Measurements from ENCODE around the gene MAP1A. TPM values are rescaled to one million over a fixed set of nuclear protein-coding genes. Genes with fewer than 3 reads are reported as not detected.

The MAP1A gene
- total RNA-seq, 1 experiment from 2014 or later: 10.3 TPM

DNA sequence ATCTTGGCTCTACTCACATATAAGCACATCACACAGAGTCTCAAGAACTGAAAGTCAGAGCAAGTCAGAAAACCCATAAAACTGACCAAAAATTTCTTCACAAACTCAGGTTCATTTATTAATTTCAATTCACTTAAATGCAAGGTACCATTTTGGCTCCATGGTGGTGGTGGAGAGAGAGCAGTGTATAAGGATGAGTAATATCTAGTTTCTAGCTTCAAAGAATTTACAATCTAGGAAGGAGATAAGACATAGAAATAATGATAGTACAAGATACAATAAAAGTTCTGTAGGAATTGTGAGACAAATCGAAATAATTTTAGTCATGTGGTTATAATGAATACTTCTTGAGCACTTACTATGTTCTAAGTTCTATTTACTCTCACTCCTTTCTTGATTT, 17.8 kb upstream of the MAP1A start:
- Histone ChIP-seq H3K4me3 (no peak overlapping the region), H3K27me3 (no peaks in the 10 kb centered on the region), H3K4me1 (peaks cover under 1% of the 10 kb centered on the region), H3K36me3 (no peaks in the 10 kb centered on the region), H3K9me3 (replicated peaks) (no peaks in the 10 kb centered on the region), H3K27ac (no peak overlapping the region)
- no peak for DNase-seq

DNA sequence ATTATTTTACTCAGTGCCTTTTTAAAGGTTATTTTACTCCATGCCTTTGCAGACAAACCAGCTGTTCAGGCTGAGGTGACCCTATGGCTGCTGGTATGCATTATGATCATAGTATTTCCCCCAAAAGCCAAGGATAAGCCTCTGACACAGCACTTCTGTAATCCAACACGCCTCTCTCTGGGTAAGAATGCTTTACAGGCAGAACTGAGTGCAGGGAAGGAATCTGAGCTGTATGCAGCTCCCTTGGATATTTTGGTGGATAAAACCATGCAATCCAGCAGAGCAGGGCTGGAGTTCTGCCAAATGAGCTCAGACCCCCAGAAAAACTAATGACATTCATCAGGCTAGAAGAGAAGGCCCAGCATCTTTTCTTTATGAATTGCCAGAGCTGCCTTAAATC, 11.7 kb upstream of the MAP1A start:
- Histone ChIP-seq H3K9me3 (replicated peaks) (no peaks in the 10 kb centered on the region), H3K27me3 (no peaks in the 10 kb centered on the region), H3K4me1 (peaks cover 26% of the 10 kb centered on the region), H3K27ac (peak overlapping the region; percentile 43), H3K4me3 (no peak overlapping the region), H3K36me3 (no peaks in the 10 kb centered on the region)
- DNase-seq: peak; percentile 91 to 97

DNA sequence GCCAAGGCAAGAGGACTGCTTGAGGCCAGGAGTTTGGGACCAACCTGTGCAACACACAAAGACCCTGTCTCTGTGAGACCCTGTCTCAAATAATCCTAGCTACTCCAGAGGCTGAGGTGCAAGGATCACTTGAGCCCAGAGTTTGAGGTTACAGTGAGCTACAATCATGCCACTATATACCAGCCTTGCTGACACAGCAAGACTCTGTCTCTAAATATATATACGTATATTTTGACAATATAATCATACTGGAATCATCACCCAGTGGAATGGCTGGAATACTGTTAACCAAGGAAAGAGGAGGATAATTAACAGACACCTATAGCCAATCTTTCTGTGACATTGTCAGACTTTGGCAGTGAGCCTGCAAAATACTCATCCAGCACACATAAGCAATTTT, 9.0 kb upstream of the MAP1A start:
- no peaks in the 10 kb centered on the region for H3K9me3 ChIP-seq (replicated peaks)
- peaks cover 32% of the 10 kb centered on the region for H3K4me1 ChIP-seq
- no peaks in the 10 kb centered on the region for H3K36me3 ChIP-seq
- H3K27me3 ChIP-seq: no peaks in the 10 kb centered on the region
- DNase-seq: no peak
- H3K27ac ChIP-seq: no peak overlapping the region
- no peak overlapping the region for H3K4me3 ChIP-seq

DNA sequence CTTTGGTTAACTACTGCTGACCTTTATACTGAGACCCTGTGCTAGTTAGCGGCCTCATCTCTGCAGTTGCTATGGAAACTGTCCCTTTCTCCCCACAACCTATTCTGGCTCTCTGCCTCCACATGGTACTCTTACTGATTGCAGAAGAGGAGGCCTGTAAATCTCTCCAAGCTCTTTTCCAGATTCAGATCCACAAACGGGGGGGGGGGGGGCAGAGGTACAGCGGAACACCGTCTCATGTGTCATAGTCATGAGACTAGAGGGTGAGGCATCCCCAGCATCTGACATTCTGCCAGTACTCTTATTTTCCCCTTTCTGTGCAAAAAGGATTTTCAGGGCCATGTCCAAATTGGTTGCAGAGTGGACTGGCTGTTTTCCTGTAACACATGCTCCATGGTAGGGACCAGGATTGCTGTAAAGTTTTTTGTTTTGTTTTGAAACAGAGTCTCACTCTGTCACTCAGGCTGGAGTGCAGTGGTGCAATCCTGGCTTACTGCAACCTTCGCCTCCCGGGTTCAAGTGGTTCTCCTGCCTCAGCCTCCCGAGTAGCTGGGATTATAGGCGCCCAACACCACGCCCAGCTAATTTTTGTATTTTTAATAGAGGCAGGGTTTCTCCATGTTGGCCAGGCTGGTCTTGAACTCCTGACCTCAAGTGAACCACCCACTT, 8.3 kb upstream of the MAP1A start:
- Histone ChIP-seq H3K27me3 (no peaks in the 10 kb centered on the region), H3K9me3 (replicated peaks) (no peaks in the 10 kb centered on the region), H3K27ac (peak overlapping the region; percentile 70), H3K4me3 (peak overlapping the region; percentile 60), H3K36me3 (no peaks in the 10 kb centered on the region), H3K4me1 (peaks cover 38% of the 10 kb centered on the region)
- peak in 1 of 2 experiments; percentile 21 for DNase-seq

DNA sequence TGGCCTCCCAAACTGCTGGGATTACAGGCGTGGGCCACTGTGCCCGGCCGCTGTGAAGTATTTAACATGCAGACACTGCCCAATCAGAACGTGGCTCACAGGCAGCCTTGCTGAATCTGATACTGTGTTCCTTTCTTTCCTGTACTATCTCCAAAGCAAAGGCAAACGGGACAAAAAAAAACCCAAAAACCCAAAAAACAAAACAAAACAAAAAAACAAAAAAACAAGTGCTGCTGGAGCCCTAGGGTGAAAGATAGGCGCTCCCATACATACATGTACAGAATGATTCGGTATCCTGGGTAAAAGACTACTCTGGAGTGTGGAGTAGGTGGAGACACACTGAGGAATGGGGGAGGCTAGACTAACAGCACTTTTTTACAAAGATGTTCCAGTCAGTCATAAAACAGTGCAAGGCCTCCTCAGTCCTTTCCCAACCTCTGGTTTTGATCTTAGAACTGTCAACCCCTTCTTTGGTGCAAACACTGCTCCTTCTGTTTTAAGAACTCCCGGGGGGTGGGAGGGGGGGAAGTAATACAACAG, 7.7 kb upstream of the MAP1A start:
- Histone ChIP-seq H3K27ac (peak overlapping the region; percentile 70), H3K36me3 (no peaks in the 10 kb centered on the region), H3K4me1 (peaks cover 42% of the 10 kb centered on the region), H3K27me3 (no peaks in the 10 kb centered on the region), H3K4me3 (peak overlapping the region; percentile 60), H3K9me3 (replicated peaks) (no peaks in the 10 kb centered on the region)
- DNase-seq: peak; percentile 45 to 67

DNA sequence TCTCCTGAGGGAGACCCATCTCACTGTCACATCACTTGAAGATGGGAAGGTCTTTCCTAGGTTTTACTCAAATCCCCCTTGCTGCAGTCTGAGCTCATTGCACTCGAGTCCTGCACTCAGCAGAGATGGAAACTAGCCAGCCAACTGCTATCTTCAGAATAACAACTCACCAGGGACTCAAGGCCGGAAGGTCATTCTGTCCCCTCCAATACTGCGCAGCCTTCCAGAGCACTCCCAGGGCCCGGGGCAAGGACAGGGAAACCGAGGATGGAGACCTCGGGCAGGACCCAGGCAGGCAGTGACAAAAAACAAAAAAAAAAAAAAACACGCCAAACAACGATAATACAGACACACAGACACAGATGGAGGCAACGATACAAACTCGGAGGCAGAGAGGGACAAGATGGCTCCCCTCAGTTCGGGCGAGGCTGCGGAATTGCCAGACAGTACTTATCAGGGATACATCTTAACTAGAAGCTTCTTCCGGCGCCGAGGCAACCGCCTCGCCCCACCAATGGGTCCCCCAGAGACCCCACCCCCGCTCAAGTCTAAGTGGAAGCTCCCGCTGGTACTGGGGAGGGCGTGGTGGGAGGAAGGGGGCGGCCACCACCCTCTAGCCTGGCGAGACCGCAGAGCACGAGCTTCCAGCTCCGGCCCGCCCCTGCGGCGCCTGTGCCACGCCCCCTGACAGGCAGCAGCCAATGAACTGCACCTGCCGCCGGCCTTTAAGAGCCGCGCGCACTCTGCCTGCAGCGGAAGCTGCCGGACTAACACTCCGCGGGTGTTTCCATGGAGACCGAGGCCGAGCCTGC, 7.0 kb upstream of the MAP1A start:
- peaks cover 42% of the 10 kb centered on the region for H3K4me1 ChIP-seq
- H3K4me3 ChIP-seq: peak overlapping the region; percentile 60
- H3K36me3 ChIP-seq: no peaks in the 10 kb centered on the region
- no peaks in the 10 kb centered on the region for H3K9me3 ChIP-seq (replicated peaks)
- peak; percentile 99 for DNase-seq
- H3K27me3 ChIP-seq: no peaks in the 10 kb centered on the region
- H3K27ac ChIP-seq: peak overlapping the region; percentile 70

DNA sequence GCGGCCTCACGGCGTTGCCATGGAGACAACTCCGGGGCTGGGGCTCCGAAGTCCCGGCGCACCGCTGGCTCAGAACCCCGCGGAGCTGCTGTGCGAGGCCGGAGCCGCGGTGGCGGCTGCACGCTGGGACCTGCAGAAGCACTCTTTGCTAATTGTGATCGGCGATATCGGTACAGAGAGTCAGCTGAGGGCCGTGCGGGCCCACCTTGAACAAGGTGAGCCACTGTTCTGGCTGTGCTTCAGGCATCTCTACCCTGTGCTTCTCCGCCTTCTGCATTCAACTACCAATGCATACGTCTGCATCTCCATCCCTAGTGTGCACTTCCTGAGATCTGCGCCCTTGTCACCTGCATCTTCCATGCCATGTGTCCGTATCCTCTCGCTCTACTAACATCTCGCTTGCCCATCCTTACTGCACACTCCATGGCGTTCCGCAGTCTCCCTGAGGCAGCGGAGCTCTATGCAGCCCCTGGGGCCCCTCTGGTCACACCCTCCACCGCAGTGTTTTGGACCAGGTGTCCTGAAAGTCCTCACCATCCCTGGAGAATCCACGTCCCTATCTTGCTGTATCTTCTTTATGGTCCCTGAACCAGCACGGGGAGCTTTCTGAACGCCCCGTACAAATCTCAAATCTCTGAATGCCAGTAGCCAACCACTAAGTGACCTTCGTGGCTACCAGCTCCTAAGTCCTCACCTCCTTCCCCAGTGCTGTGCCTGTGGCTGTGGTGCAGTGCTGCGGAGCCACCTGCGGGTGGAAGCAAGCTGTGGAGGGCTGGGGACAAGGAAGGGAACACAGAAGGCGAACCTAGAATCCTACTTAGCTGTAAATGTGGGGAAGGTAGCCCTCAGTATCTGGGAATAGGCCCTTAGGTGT, 6.2 kb upstream of the MAP1A start:
- H3K4me3 ChIP-seq: peak overlapping the region; percentile 60
- DNase-seq: peak; percentile 45 to 47
- no peaks in the 10 kb centered on the region for H3K27me3 ChIP-seq
- H3K27ac ChIP-seq: no peak overlapping the region
- no peaks in the 10 kb centered on the region for H3K9me3 ChIP-seq (replicated peaks)
- H3K36me3 ChIP-seq: no peaks in the 10 kb centered on the region
- peaks cover 45% of the 10 kb centered on the region for H3K4me1 ChIP-seq

DNA sequence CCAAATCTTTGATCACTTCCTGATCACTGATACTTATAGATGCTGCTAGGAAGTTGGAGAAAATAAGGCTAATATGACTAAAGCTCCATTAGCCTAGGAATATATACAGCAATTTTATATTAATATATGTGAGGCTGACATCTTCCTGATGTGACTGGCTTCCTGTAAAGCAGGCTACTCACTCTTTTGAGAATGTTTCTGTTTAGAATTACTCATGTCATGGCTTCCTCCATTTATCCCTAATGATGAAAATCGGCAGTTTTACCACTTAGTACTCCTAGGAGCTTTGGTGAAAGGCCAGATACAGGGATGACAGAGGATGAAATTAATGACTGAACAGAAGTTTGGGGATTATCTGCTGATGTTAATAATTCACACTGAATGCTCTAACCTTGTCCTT, 3.9 kb upstream of the MAP1A start:
- Histone ChIP-seq H3K4me1 (peaks cover 45% of the 10 kb centered on the region), H3K27me3 (no peaks in the 10 kb centered on the region), H3K4me3 (no peak overlapping the region), H3K27ac (peak overlapping the region; percentile 54), H3K9me3 (replicated peaks) (no peaks in the 10 kb centered on the region), H3K36me3 (no peaks in the 10 kb centered on the region)
- no peak for DNase-seq

DNA sequence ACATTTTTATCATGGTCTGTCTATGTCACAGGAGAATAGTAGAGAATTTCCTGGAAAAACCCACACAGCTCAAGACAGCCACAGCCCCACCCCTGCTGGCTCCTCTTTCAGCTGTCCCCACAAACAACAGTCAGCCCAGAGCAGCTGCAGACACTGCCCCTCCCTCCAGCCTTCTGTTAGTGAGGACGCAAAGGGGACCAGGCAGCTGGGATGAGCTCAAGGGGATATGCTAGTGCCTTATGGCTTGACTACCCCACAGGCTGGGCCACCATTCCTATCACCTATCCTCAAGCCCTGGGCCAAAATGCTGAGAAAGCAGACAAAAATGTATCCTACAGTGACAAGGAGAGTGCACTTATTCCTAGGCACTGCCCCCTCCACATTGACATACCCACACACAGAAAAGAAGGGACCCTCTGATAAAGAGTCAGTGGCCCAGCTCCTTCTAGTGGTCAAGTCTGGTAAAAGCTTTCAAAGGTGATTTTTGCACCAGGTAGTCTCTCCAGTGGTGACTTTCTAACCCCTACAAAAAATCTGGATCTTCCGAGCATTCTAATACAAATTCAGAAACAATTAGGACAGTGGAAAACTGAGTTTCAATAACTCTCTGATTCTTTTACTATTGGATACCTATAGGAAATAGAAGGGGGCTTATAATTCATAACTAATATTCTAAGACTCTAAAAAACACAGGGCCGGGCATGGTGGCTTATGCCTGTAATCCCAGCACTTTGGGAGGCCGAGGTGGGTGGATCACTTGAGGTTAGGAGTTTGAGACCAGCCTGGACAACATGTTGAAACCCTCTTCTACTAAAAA, 3.0 kb upstream of the MAP1A start:
- Histone ChIP-seq H3K36me3 (no peaks in the 10 kb centered on the region), H3K9me3 (replicated peaks) (no peaks in the 10 kb centered on the region), H3K27ac (peak overlapping the region; percentile 54), H3K27me3 (no peaks in the 10 kb centered on the region), H3K4me3 (no peak overlapping the region), H3K4me1 (peaks cover 44% of the 10 kb centered on the region)
- peak; percentile 94 to 95 for DNase-seq

DNA sequence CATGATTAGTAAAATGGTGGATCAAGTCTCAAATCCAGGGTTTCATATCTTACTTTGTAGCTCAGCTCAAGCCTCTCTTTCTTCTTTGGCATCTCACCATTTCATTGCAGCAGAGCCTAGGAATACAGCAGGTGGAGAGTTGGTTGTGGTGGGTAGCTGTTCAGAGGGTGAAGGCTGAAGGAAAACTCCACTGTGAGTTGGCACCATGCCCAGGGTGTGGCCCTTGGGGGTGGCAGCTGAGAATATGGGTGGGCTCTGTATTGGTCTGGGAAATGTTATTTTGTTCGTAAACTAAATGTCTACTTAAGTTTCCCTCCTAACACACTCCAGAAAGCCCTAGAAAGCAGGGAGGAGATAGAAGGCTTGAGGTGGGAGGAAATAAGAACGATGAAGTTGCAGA, 1.7 kb upstream of the MAP1A start:
- peak overlapping the region; percentile 86; the same call in 1 of the 2 replicates for H3K27ac ChIP-seq
- DNase-seq: peak; percentile 48 to 55
- no peaks in the 10 kb centered on the region for H3K27me3 ChIP-seq
- 0 out of 2 replicates have a peak, but pooled peaks cover 2% of the 10 kb centered on the region for H3K36me3 ChIP-seq
- H3K9me3 ChIP-seq (replicated peaks): no peaks in the 10 kb centered on the region
- peaks cover 44% of the 10 kb centered on the region for H3K4me1 ChIP-seq
- peak overlapping the region; percentile 65; the same call in 1 of the 2 replicates for H3K4me3 ChIP-seq

DNA sequence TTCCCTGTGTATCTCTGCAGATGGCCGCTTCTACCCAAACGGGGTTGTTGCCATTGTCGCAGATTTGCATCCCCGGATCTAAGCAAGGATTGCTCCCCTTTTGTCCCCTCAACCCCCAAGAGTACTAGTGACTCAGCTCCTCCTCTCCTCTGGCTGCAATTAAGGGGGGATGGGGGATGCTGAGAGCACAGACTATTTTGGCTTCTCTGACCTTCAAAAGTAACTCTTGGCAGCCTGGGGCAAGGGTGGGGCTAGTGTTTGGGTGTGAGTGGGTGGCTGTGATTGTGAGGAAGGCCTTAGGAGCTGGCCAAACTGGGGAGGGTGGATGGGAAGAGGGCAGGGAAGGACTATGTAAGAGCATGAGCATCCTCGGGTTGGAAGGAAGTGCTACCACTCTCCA, 1.2 kb upstream of the MAP1A start:
- peak in 1 of 2 experiments; percentile 22 for DNase-seq
- H3K4me1 ChIP-seq: peaks cover 44% of the 10 kb centered on the region

DNA sequence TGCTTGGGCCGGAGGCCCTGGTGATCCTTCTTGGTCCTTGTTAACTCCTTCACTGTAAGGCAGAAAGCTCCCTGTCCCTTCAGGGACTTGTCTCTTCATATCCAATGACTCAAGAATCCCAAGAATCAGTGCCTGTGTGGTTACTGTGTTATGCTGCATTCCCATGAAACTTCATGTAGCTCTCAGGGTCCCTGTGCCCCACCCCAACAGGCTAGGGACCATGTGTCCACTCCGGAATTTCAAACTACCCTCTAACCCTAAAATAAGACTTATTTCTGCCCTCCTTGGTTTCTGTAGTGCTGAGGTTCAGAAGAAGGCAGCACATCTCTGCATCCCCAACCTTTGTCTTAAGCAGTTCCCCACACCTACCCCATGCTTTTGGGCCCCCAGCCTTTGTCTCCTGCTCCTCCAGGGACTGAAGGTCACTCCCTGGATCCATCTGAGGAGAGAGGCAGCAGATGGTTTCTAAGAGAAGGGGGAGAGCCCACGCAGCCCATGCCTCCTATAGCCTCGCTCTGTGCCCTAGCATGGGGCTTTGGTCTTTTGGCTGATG, 531 bp upstream of the MAP1A start:
- H3K36me3 ChIP-seq: peaks cover 13% of the 10 kb centered on the region
- peaks cover 40% of the 10 kb centered on the region for H3K4me1 ChIP-seq
- H3K9me3 ChIP-seq (replicated peaks): no peaks in the 10 kb centered on the region
- peak overlapping the region; percentile 86 for H3K27ac ChIP-seq
- peak overlapping the region; percentile 65 for H3K4me3 ChIP-seq
- no peaks in the 10 kb centered on the region for H3K27me3 ChIP-seq
- peak; percentile 64 to 74 for DNase-seq

More for the DNA sequence above, 1.2 kb upstream of the MAP1A start:
- H3K4me3 ChIP-seq: peak overlapping the region; percentile 65
- H3K9me3 ChIP-seq (replicated peaks): no peaks in the 10 kb centered on the region
- peaks cover 7% of the 10 kb centered on the region for H3K36me3 ChIP-seq
- H3K27ac ChIP-seq: peak overlapping the region; percentile 86
- no peaks in the 10 kb centered on the region for H3K27me3 ChIP-seq

DNA sequence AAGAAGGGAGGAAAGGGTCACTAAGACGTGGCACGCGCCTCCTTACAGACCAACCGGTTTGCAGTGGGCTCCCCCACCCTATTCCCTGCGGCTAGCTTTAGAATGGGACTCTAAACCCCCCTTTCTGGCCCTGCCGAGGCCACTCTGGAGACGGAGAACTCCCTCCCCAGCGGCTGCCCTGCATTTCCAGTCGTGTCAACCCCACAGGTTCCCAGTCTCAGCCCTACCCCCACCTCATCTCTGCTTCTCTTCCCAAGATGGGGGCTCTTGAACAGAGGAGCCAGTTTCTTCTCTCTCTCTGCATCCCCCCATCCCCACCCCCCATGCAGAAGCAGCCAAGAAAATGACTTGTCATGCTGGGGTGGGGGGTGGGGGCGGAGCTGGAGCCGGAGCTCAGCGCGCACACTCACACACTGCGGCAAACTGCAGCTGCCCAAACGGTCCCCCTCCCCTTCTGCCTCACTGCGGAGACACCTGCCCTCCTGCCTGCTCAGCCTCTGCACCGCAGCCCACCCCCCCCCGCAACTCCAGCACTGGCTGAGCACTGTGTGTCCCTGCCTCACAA, 871 bp downstream of the MAP1A start:
- peak overlapping the region; percentile 86 for H3K27ac ChIP-seq
- no peaks in the 10 kb centered on the region for H3K9me3 ChIP-seq (replicated peaks)
- peak; percentile 57 to 72 for DNase-seq
- H3K36me3 ChIP-seq: peaks cover 27% of the 10 kb centered on the region
- no peaks in the 10 kb centered on the region for H3K27me3 ChIP-seq
- peak overlapping the region; percentile 65 for H3K4me3 ChIP-seq
- peaks cover 40% of the 10 kb centered on the region for H3K4me1 ChIP-seq

All from SJCRH30 (cell line).